ENCODE data around the gene NRBF2. TPM values are rescaled to one million over a fixed set of nuclear protein-coding genes. Genes with fewer than 3 reads are reported as not detected.

Gene NRBF2
- total RNA-seq, 1 donor from 2014 or later: 28.7 TPM

- H3K4me3 ChIP-seq (ENCODE audit: low read depth, low read length): no peak overlapping the region
- no peak for DNase-seq (ENCODE audit: low read depth)
- no peak for TF ChIP-seq CTCF (IDR thresholded peaks at IDR 0.05; ENCODE audit: insufficient read depth, low read length, poor library complexity, severe bottlenecking)
- H3K27me3 ChIP-seq (ENCODE audit: control insufficient read depth, insufficient read depth, low read length): no peaks in the 10 kb centered on the region
- H3K36me3 ChIP-seq (ENCODE audit: control insufficient read depth, insufficient read depth, low read length): no peaks in the 10 kb centered on the region
Measured at GRCh38 chr10:63171926-63172325, 38.8 kb downstream of the NRBF2 start.

GRCh38 chr10:63173468-63174232 is 40.5 kb downstream of the NRBF2 start:
- no peaks in the 10 kb centered on the region for H3K27me3 ChIP-seq (ENCODE audit: control insufficient read depth, insufficient read depth, low read length)
- DNase-seq (ENCODE audit: low read depth): no peak
- H3K4me3 ChIP-seq (ENCODE audit: low read depth, low read length): no peak overlapping the region
- no peak for TF ChIP-seq CTCF (IDR thresholded peaks at IDR 0.05; ENCODE audit: insufficient read depth, low read length, poor library complexity, severe bottlenecking)
- H3K36me3 ChIP-seq (ENCODE audit: control insufficient read depth, insufficient read depth, low read length): no peaks in the 10 kb centered on the region

- Histone ChIP-seq H3K36me3 (ENCODE audit: control insufficient read depth, insufficient read depth, low read length) (no peaks in the 10 kb centered on the region), H3K27me3 (ENCODE audit: control insufficient read depth, insufficient read depth, low read length) (no peaks in the 10 kb centered on the region), H3K4me3 (ENCODE audit: low read depth, low read length) (no peak overlapping the region)
- no peak for DNase-seq (ENCODE audit: low read depth)
- no peak for TF ChIP-seq CTCF (IDR thresholded peaks at IDR 0.05; ENCODE audit: insufficient read depth, low read length, poor library complexity, severe bottlenecking)
Measured at GRCh38 chr10:63175534-63175933, 42.4 kb downstream of the NRBF2 start.

- H3K4me3 ChIP-seq (ENCODE audit: low read depth, low read length): no peak overlapping the region
- H3K36me3 ChIP-seq (ENCODE audit: control insufficient read depth, insufficient read depth, low read length): no peaks in the 10 kb centered on the region
- no peaks in the 10 kb centered on the region for H3K27me3 ChIP-seq (ENCODE audit: control insufficient read depth, insufficient read depth, low read length)
- TF ChIP-seq CTCF (IDR thresholded peaks at IDR 0.05; ENCODE audit: insufficient read depth, low read length, poor library complexity, severe bottlenecking): no peak
- no peak for DNase-seq (ENCODE audit: low read depth)
Measured at GRCh38 chr10:63192826-63193225, 59.7 kb downstream of the NRBF2 start.

GRCh38 chr10:63197344-63198092 is 64.4 kb downstream of the NRBF2 start:
- H3K4me3 ChIP-seq (ENCODE audit: low read depth, low read length): no peak overlapping the region
- no peak for DNase-seq (ENCODE audit: low read depth)
- no peaks in the 10 kb centered on the region for H3K36me3 ChIP-seq (ENCODE audit: control insufficient read depth, insufficient read depth, low read length)
- TF ChIP-seq CTCF (IDR thresholded peaks at IDR 0.05; ENCODE audit: insufficient read depth, low read length, poor library complexity, severe bottlenecking): no peak
- H3K27me3 ChIP-seq (ENCODE audit: control insufficient read depth, insufficient read depth, low read length): no peaks in the 10 kb centered on the region

Data from kidney epithelial cell (primary cell).